HG03469 (cell line): Measurements from ENCODE around the gene STAM.
"Not testable (repeated sequence)": the region's sequence is repeated elsewhere in the genome, so short reads cannot be mapped to it uniquely, and the experiment has no call there.

Source experiments
- ATAC-seq: cut with Tn5 transposase; IDR thresholded peaks from one replicate; pipeline ENCODE4 v1.9.1; 2021; ENCODE audit warnings: mild to moderate bottlenecking, moderate library complexity, moderate number of reproducible peaks; ENCODE audit not compliant: unreplicated experiment

The STAM gene

DNA sequence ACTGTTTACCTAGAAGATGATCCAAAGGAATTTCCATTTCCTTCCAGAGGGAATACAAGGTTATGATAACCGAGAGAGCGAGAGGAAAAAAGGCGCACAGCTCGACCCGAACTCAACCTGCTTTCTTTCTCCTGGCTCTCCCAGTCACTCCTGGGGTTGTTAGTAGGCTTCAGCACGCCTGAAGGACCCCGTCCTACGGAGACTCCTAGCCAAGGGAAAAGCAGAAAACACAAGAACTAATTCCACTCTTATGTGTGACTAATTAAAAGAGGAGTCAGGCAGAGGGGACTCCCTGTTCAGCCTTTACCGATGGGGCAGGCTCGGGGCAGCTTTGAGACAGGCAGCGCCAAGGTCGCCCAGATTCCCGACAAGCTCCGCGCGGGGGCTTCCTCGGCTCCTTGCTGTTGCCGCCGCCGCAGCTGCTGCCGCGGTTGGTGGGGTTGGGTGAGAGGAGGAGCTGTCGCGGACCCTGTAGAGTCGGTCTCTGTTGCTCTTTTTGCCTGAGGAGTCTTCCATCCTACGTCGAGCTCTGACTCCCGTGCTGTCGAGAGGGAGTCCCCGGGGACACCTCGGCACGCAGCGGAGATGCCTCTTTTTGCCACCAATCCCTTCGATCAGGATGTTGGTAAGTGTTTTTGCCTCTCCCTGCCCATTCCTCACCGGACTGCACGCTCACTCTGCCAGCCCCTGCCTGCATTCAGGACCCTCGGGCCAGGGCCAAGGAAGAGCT lies at the start of gene STAM:
TSS of gene STAM (plus strand) at position 397 of the 730 bp plus-strand sequence. CDS start at position 586, 189 bp downstream.
- peak; percentile 85 for ATAC-seq

DNA sequence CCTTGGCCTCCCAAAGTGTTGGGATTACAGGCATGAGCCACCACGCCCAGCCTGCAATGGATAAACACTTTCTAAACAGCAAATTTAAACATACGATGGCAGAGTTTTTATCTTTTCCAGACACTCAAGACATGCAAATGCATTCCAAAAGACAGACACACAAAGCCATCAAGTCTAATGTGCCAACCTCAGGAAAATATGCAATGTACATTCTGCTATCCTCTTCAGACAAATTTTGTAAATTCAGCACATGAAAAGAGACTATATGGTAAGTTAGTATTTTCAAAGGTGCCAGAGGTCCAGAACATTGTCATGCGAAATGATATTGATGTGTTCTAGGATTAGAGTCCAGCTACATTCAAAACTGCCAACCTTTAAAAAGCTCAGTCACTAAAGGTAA lies 46.6 kb upstream of the STAM start:
- no peak for ATAC-seq

DNA sequence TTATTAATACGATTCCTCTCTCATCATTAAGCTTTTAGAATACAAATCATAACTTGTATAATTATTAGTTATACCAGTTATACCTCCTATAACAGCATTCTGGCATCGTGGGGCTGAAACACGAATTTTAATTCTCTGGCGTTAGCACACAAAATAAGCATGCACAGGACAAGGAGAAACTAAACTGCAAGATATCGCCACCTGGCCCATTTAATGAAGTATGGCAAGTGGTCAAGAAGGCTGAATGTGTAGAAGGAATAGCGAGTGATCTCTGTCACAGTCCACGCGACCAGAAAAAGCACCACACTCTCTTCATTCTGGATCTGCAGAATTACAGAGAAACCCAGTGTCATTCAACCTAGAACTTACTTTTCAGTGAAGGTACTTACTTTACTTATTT lies 44.9 kb upstream of the STAM start:
- ATAC-seq: no peak

DNA sequence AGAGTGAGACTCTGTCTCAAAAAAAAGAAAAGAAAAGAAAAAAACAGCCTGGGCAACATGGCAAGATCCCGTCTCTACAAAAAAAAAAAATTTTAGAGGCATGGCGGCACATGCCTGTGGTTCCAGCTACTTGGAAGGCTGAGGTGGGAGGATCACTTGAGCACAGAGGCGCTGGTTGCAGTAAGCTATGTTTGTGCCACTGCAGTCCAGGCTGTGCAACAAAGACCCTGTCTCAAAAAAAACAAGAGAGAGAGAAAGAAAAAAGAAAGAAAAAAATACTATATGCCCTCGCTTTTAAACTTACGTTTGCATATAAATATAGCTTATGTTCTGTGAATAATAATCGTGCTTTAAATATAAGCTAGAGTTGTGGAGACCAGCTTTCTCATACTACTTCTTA lies 38.0 kb upstream of the STAM start:
- ATAC-seq: no peak

DNA sequence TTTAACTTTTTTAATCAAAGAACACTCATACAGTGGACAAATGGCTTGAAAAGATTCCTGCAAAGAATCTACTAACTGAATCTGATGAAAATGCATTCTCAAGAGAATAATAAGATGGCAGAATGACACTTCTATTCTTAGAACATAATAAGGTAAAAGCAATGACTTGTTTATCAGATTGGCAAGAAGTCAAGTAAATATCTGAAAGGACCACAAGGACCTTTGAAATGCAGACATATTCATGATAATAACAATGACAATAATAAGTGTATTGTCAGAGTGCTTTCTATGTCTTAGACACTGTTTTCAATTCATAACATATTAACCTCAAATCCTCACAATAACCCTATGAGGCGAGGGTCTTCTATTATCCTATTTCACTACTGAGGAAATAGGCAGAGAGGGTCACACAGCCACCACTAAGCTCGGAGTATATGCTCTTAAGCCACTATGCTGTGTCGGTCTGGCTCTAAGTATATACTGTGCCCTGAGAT lies 37.4 kb upstream of the STAM start:
- ATAC-seq: no peak

DNA sequence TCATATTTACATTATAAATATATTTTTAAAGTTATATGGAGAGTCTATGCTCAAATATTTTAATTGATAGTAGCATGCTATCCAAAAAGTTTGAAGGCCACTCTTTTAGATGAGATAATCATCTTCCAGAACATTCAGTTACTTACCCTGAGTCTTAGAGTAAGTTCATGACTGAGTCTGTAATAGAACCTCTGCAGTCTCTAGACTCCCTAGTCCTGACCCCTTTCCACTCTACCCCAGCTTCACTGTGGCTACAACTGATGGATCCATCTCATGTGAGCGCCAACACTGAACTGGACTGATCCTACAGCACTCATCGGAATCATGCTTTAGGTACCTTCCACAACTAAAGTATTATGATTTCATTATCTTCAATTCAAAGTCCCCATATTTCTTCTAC lies 36.9 kb upstream of the STAM start:
- no peak for ATAC-seq

DNA sequence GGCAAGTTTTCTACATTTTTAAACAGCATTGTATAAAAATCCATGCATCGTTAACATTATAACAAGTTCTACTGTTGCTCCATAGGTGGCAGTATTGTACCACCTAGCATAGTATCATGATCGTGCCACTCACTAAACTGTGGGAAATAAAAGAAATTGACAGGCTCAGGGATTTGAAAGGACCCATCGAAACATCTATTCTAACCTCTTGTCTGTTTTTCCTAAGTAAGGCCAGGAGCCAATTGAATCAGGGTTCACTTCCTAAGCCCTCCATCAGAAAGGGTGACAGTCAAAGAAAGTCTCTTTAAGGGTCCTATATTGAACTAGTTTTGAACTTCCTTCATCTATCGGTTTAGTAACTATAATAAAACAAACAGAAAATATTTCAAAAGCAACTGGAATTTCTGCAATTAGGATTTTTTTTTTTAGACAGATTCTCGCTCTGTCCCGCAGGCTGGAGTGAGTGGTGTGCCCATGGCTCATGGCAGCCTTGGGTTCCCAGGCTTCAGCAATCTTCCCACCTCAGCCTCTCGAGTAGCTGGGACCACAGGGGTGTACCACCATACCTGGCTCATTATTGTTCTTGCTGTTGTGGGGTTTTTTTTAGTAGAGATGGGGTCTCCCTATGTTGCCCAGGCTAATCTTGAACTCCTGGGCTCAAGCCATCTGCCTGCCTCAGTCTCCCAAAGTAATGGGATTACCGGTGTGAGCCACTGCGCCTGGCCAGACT lies 36.2 kb upstream of the STAM start:
- ATAC-seq: peak; percentile 78

DNA sequence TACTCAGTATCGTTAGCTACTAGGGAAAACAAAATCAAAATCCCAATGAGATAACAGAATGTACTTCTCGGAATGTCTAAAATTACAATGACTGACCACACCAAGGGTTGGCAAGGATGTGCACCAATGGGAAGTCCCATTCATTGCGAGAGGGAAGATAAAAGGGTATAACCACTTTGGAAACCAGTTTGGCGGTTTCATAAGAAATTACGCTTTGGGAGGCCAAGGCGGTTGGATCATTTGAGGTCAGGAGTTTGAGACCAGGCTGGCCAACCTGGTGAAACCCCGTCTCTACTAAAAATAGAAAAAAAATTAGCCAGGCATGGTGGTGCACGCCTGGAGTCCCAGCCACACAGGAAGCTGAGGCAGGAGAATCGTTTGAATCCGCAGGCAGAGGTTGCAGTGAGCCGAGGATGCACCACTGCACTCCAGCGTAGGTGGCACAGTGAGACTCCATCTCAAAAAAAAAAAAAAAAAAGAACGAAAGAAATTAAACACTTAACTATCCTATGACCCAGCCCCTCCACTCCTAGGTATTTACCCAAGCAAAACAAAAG lies 34.4 kb upstream of the STAM start:
- ATAC-seq: no peak

DNA sequence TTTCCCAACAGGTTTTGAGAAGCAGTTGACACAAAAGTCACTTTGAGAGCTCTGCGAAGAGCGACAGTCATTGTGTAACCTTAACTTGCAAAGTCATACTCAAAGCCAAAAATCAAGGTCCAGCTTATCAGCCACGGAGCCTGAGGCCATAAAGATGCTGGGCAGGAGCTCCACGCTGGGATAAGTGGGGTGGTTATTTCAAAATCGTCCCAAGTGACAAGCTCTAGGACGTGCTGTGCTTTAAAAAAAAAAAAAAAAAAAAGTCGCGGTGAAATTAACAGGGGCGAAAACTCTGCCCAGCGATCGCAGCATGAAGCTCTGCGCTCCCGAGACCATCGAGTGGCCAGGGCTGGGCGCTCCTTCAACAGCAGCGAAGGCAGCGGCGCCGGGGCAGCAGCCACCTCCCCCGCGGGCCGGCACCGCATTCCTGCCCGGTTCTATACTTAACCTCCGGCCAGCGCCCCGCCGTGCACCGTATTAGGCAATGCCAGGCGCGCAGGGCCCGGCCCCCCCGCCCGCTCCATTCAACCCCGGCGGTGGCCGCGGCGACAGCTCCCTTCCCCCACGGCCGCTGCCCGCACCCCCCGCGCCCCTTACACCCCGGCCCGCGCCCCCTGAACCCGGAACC lies 27.4 kb upstream of the STAM start:
- peak; percentile 14 for ATAC-seq

DNA sequence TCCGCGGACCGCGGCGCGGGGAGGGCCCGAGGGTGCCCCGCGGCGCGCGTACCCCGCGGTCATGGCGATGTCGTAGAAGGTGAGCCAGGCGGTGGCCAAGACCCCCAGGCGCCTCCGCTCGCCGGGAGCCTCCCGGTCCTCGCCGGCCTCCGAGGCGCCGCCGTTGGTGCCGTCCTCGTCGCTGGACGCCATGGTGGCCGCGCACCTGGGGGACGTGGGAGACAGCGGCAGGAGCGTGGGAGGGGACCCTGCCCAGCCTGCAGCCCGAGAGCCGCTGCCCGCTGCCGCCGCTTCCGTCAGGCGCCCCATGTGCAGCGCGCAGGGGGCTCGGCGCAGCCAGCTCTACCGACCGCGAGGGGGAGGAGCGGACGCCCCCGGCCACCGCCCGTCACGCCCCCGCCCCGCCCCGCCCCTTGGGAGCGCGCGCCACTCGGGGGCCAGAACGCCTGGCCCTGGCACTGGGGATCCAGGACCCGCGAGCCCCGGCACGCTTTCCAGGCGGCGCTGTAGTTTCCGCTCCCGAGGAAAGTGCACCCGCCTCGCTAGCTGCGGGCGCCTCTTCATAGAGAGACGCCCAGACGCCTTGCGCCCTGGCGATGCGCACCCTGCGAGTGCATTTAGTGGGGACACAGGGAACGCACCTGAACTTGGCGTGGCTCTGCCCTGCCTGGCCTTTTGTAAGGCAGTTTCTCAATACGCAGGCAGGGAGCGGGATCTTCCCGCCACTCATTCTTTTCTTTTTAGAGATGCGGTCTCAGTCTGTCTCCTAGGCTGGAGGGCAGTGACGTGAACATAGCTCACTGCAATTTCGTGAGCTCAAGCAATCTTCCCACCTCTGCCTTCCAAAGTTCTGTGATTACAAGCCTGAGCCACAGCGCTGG lies 26.7 kb upstream of the STAM start, which contains the start of gene HACD1:
TSS of gene HACD1 (minus strand) at position 344 of the 881 bp plus-strand sequence. CDS start at position 309, 35 bp downstream.
- peak; percentile 46 for ATAC-seq

DNA sequence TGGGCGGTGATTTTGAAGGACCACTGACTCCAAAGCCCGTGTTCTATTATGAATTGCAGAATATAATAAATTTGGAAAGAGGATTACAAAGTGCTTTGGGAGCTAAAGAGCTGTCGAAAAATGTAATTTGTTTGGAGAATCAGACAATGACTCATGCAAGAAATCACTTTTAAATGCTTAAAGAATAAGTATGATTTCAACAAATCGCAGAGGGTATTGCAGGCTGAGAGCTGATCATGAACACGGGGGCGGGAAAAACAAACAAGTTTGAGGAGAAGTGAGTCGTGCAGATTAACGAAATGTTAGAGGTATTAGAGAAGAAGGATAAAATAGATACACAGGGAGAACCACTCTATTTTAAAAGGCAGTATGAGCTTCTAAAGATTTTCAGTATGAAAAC lies 21.9 kb upstream of the STAM start:
- no peak for ATAC-seq

DNA sequence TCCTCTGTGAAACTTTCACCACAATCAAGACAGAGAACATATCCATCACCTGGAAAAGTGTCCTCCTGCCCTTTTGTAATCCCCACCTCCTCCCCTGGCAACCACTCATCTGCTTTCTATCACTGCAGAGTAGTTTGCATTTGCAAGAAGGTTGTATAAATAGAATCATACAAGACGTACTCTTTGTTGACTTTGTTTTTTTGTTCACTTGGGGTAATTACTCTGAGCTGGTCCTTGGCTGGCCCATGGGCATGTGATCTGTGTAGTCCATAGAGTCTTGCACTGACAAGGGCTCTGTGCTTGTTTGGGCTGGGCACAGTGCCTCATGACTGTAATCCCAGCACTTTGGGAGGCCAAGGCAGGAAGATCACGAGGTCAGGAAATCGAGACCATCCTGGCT lies 19.0 kb upstream of the STAM start:
- no peak for ATAC-seq

DNA sequence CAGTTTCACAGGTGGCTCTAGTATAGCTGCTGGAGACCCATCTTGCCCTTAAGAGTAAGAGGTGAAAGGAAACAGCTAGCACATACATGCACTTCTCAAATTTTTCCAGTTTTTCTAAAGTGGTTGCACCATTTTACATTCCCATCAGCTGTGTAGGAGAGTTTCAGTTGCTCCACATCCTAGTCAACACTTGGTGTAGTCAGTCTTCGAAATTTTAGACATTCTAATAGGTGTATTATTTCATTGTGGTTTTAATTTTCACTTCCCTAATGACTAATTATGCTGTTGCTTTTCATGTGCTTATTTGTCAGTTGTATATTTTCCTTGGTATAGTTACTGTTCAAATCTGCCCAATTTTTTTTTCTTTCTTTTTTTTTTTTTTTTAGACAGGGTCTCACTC lies 17.3 kb upstream of the STAM start:
- ATAC-seq: no peak

DNA sequence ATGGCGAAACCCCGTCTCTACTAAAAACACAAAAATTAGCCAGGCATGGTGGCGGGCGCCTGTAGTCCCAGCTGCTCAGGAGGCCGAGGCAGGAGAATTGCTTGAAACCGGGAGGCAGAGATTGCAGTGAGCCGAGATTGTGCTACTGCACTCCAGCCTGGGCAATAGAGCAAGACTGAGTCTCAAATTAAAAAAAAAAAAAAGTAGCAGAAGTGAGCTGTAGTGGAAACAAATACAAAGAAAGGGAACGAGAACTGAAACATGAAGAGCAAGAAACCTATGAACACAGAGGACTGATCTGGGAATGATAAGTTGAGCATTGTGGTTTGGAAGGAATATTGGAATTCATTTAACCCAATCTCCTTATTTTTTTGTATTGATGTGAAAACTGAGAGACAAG lies 11.4 kb upstream of the STAM start:
- not testable (repeated sequence) for ATAC-seq

DNA sequence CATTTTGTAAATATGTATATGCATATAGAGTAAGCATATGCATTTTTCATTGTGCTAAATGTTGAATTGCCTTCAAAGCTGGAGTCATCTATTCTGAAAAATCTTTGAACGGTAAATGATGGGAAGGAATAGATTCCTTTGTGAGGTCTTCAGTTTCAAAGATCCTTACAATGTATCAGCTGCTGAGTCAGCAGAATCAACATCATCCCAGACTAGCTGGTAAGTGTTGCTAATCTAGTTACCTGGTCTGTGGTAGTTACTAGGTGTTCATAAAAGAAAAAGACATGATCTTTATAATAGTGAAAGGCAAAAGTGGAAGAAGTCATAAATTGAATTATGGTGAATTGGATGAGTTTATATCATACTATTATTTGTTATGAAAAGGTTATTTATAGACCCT lies 10.6 kb upstream of the STAM start:
- ATAC-seq: no peak

DNA sequence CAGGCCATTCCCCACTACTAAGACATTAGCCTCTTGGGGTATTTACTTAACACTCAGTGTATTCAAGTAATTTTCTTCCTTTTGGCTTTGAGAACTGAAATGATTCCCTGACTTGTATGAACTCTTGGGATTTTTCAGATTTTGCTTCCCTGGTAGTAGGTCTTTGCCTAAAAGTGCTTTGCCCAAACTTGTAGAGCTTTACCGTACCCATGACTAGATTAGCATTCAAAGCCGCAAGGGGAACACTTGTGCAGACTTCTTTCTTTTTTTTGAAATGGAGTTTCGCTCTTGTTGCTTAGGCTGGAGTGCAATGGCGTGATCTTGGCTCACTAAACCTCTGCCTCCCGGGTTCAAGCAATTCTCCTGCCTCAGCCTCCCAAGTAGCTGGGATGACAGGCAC lies 6.1 kb upstream of the STAM start:
- ATAC-seq: no peak

DNA sequence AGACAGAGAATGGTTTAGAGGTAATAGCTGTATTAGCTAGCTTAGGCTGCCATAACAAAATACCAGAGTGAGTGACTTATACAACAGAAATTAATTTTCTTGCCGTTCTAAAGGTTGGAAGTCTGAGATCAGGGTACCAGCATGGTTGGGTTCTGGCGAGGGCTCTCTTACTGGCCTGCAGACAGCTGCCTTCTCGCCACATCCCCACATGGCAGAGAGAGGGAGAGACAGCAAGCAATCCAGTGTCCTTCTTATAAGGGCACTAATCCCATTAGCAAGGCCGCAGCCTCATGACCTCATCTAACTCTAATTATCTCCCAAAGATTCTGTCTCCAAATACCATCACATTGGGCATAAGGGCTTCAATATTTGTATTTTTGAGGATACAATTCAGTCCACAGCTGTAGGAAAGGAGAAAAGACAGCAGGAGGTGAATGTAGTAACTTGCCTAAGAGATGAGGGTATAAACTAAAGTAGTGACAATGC lies 3.6 kb upstream of the STAM start:
- ATAC-seq: no peak

DNA sequence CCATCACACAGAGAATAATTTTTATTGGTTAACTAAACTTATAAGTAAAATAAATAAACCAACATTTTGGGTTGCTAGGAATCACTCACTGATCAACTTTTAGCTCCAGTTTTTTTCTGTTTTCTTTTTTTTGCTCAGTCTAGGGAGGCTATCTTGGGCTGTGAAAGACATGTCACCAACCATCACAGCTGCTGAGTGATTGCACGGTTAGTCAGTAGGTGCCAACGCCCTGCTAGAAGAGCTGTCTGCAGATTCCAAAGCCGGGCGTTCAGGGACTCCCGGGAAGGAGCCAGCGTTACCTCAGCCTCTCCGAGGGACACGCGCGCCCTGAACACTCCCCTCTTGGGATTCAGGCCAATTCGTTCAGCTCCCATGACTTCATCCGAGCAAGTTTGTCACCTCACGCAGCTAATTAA lies 604 bp upstream of the STAM start:
- ATAC-seq: peak; percentile 5

DNA sequence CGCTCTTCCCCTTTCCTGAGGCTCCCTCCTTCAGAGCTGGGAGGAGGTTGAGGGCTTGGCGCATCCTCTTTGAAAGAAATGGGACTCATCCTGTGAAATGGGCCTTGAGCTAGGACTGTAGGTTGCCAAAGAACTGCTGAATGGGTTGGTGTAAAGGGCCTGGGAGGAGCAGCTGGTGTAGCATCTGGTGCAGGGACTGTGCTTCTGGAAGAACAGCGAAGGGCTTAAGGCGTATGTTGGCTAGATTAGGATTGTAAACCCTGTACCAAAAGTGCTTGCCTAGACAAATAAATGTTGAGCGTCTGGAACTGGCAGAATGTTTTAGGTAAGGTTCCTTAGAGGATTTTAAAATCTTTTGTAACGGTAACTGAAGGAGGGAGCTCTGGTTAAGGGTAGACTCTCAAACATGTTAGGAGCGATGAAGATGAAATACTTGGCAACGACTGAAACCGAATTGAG lies 563 bp downstream of the STAM start:
- peak; percentile 7 for ATAC-seq
